A673 (cell line): ENCODE measurements around the gene RLN1. TPM values are rescaled to one million over a fixed set of nuclear protein-coding genes. Genes with fewer than 3 reads are reported as not detected.
"Not testable (repeated sequence)": the region's sequence is repeated elsewhere in the genome, so short reads cannot be mapped to it uniquely, and the experiment has no call there.

Experiments
- Bru-seq: library from RNA; stranded (reverse); fragments of 400-500 nt; gene quantifications from one replicate; lab custom pipeline; 2021; lab: Mats Ljungman, UMichigan
- BruChase-seq, 2 experiments: library from RNA; stranded (reverse); fragments of 400-500 nt; gene quantifications; one replicate each; lab custom pipeline; 2021; lab: Mats Ljungman, UMichigan
- BruUV-seq: library from RNA; stranded (reverse); fragments of 400-500 nt; replicated peaks from 2 replicates; lab custom pipeline; 2021; lab: Mats Ljungman, UMichigan
- CTCF ChIA-PET: fragments of 300-600 bp; sonication (Branson Sonifier 250); formaldehyde crosslinking; loops from one replicate; lab custom pipeline; 2022; ENCODE audit warnings: antibody characterized with exemption; lab: Charles Lee
- POLR2A ChIA-PET: fragments of 300-600 bp; sonication (Branson Sonifier 250); formaldehyde crosslinking; loops from one replicate; lab custom pipeline; 2022; ENCODE audit warnings: antibody characterized with exemption; ENCODE audit not compliant: low non-redundant PET; lab: Charles Lee
- DNase-seq: peaks from one replicate; pipeline ENCODE4 v3.0.0-alpha.2; 2015; ENCODE audit warnings: low spot score
- H3K27ac ChIP-seq: fragments of 200-600 bp; sonication (generic); 2 replicates; pipeline ENCODE4 v1.5.1; 2016; ENCODE audit warnings: mixed run types, low read depth, mild to moderate bottlenecking, mixed read lengths, antibody characterized with exemption, low read length; ENCODE audit not compliant: poor library complexity, severe bottlenecking
- H3K27me3 ChIP-seq: fragments of 200-600 bp; sonication (generic); replicated peaks from 2 replicates; pipeline ENCODE4 v1.6.1; 2017; ENCODE audit warnings: mixed run types, low read depth, mild to moderate bottlenecking, mixed read lengths, antibody characterized with exemption, low read length; ENCODE audit not compliant: insufficient read depth, poor library complexity
- H3K36me3 ChIP-seq: fragments of 200-600 bp; sonication (generic); 2 replicates; pipeline ENCODE4 v1.6.1; 2016; ENCODE audit warnings: mixed run types, mild to moderate bottlenecking, mixed read lengths, antibody characterized with exemption, low read length; ENCODE audit not compliant: insufficient read depth, poor library complexity, severe bottlenecking
- H3K4me1 ChIP-seq: fragments of 200-600 bp; sonication (generic); 2 replicates; pipeline ENCODE4 v1.6.1; 2017; ENCODE audit warnings: mixed run types, mild to moderate bottlenecking, mixed read lengths, antibody characterized with exemption, low read length; ENCODE audit not compliant: insufficient read depth, poor library complexity, severe bottlenecking
- H3K4me3 ChIP-seq: fragments of 200-600 bp; sonication (generic); 2 replicates; pipeline ENCODE4 v1.5.1; 2016; ENCODE audit warnings: low read depth, mixed run types, mild to moderate bottlenecking, mixed read lengths, low read length; ENCODE audit not compliant: poor library complexity, severe bottlenecking
- H3K9me3 ChIP-seq: fragments of 200-600 bp; sonication (generic); 2 replicates; pipeline ENCODE4 v1.6.1; 2016; ENCODE audit warnings: mixed run types, low read depth, mild to moderate bottlenecking, mixed read lengths, antibody characterized with exemption, low read length; ENCODE audit not compliant: poor library complexity, severe bottlenecking
- CTCF ChIP-seq: fragments of 300-800, 200-600 bp; sonication (generic); conservative IDR thresholded peaks from 2 replicates; pipeline ENCODE4 v1.5.1; 2017; ENCODE audit warnings: low read depth, mild to moderate bottlenecking, antibody characterized with exemption, low read length, moderate library complexity, mixed read lengths
- EZH2 ChIP-seq: fragments of 200-600 bp; sonication (generic); IDR thresholded peaks from 2 replicates; pipeline ENCODE4 v1.6.1; 2017; ENCODE audit warnings: borderline replicate concordance, low read depth, mild to moderate bottlenecking, mixed read lengths, antibody characterized with exemption, low read length; ENCODE audit not compliant: poor library complexity, severe bottlenecking
- intact Hi-C: fragments of 100-400 bp; cut with micrococcal nuclease; formaldehyde crosslinking; loops from one replicate; pipeline ENCODE4 v1.10.0; 2022; ENCODE audit not compliant: unreplicated experiment
- long read RNA-seq: library from polyadenylated mRNA; stranded (forward); transcript quantifications from one replicate; pipeline ENCODE4 v2.0.0, GENCODE V29; 2022
- total RNA-seq: library from RNA; stranded (reverse); gene quantifications from 2 replicates; pipeline ENCODE4 v1.2.3, GENCODE V29; 2021

RLN1 gene, protein sequence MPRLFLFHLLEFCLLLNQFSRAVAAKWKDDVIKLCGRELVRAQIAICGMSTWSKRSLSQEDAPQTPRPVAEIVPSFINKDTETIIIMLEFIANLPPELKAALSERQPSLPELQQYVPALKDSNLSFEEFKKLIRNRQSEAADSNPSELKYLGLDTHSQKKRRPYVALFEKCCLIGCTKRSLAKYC
- total RNA-seq: not detected in 2 replicates
- percentile 17 among the genes with signal in this experiment for Bru-seq, nascent RNA
- percentile 25 among the genes with signal in this experiment for BruChase-seq, experiment 1, labeled RNA remaining after a 2-hour chase
- percentile 15 among the genes with signal in this experiment for BruChase-seq, experiment 2, labeled RNA remaining after a 6-hour chase
- long read RNA-seq: 0 reads

DNA sequence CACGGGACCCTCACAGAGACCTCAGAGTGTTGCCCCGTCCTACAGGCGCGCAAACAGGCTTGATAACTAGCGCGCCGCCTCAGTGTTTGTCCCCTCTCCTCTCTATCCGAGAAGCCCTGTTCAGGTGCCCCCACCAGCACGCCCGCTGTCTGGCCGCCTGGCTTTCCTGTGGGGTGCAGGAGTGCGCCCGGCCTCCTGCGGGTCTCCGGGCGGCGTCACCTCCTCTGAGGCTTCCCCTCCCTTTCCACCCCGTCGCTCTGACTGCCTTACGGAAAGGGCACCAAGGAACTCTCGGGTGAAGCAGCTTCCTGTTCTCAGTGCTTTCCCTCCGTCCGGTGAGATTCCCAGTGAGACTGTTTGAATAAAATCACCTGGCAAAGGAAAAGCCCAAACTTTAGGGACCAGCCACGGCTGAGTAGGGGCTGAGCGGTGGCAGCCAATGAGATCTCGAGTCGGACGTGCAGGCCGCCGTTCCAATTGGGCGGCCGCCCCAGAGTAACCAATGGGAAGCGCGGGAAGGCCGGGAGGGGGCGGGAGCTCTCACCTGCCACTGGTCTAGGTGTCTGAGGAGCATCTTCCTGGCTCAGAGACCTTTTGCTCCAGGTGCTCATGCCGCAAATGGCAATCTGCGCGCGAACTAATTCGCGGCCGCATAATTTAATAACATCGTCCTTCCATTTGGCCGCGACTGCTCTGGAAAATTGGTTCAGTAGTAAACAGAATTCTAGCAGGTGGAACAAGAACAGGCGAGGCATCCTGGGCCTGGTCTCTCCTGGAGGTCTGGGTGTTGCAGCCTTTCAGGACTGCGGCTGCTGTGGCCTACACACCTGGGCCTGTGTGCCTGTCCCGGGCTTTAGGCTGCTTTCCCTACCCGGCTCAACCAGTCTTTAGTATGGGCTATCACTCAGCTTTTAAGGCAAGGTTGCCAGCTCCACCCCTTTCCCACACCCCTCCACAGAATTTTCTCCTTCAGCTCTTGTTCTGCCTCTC lies at the start of gene RLN1:
TSS of gene RLN1 (minus strand) at position 885 of the 990 bp plus-strand sequence. CDS start at position 755, 130 bp downstream.
- BruUV-seq, H3K9me3 ChIP-seq, DNase-seq, H3K4me3 ChIP-seq, intact Hi-C loops, H3K36me3 ChIP-seq, CTCF ChIA-PET, H3K27ac ChIP-seq, POLR2A ChIA-PET, H3K4me1 ChIP-seq: not testable (repeated sequence)
- H3K27me3 ChIP-seq: peaks cover 29% of the 10 kb centered on the region

DNA sequence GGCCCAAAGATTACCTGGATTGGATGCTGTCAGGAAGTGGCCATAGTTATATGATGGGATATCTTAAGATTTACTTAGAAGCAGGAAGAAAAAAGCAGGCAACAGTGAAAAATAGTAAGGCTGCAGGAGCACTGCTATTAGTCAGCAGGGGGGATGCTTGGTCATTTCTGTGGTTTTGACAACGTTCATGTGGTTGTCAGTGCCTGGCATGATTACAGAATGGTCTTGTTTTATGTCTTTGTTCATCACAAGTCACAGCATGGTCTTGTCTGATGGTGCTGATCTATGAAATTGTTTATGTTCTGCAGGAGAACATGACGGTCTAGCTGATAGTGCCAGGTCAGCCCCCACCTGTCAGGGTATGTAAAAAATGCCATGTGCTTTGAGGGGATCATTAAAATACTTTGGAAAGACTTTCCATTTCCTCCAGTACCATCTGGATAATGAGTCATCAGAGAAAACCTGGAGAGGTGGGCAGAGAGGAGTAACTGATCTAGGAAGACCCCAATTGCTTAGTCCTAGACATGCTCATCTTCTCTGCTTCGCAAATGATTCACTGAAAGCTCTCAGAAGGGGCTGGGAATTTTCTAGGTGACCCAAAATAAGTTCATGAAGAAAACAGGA lies 49.5 kb upstream of the RLN1 start:
- TF ChIP-seq CTCF: no peak
- TF ChIP-seq EZH2: no peak
- H3K4me1 ChIP-seq: no peaks in the 10 kb centered on the region
- ChIA-PET CTCF (no interaction called here), POLR2A (no interaction called here)
- no peaks in the 10 kb centered on the region for H3K27me3 ChIP-seq
- H3K27ac ChIP-seq: no peak overlapping the region
- no peak overlapping the region for H3K4me3 ChIP-seq
- DNase-seq: peak; percentile 46
- H3K36me3 ChIP-seq: no peaks in the 10 kb centered on the region
- intact Hi-C loops: no loop called here
- H3K9me3 ChIP-seq: no peaks in the 10 kb centered on the region
- no TSS peak for BruUV-seq

GRCh38 chr9:5388026-5388819 lies 48.5 kb upstream of the RLN1 start:
- H3K4me1 ChIP-seq: no peaks in the 10 kb centered on the region
- H3K9me3 ChIP-seq: no peaks in the 10 kb centered on the region
- CTCF ChIA-PET: no interaction called here
- no peaks in the 10 kb centered on the region for H3K27me3 ChIP-seq
- intact Hi-C loops: no loop called here
- TF ChIP-seq EZH2 (no peak), CTCF (no peak)
- POLR2A ChIA-PET: no interaction called here
- no peak overlapping the region for H3K27ac ChIP-seq
- DNase-seq: no peak
- H3K4me3 ChIP-seq: no peak overlapping the region
- no TSS peak for BruUV-seq
- H3K36me3 ChIP-seq: no peaks in the 10 kb centered on the region
